ENCODE data around the gene SMR3A.

DNA sequence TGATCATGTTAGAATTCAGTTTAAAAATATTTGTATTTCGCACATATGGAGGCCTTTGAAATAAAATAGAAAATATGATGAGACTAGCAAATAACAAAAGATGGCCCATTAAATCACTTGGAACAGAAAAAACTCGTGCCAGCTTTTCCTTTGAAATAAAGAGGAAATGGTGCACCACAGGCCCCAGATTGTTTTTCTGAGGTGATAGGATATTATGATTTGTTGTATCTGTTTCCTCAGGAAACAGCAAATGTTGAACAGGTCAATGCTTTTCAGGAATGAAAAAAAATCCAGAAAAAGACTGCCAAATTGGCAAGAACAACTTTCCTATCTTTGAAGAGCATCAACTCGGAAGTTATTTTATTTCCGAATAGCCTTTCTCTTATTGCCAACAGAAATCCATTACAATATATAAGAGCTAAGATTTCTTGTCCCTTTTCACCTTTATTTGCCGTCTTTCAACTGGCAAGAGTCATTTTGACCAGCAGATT, 22.2 kb downstream of the SMR3A start, which contains the start of gene SMR3B:
- TF ChIP-seq, protein P1, sequence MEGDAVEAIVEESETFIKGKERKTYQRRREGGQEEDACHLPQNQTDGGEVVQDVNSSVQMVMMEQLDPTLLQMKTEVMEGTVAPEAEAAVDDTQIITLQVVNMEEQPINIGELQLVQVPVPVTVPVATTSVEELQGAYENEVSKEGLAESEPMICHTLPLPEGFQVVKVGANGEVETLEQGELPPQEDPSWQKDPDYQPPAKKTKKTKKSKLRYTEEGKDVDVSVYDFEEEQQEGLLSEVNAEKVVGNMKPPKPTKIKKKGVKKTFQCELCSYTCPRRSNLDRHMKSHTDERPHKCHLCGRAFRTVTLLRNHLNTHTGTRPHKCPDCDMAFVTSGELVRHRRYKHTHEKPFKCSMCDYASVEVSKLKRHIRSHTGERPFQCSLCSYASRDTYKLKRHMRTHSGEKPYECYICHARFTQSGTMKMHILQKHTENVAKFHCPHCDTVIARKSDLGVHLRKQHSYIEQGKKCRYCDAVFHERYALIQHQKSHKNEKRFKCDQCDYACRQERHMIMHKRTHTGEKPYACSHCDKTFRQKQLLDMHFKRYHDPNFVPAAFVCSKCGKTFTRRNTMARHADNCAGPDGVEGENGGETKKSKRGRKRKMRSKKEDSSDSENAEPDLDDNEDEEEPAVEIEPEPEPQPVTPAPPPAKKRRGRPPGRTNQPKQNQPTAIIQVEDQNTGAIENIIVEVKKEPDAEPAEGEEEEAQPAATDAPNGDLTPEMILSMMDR (conservative IDR thresholded peaks at IDR 0.05; ENCODE audit: low read depth, low read length) = no peak
- TF ChIP-seq EZH2 (IDR thresholded peaks at IDR 0.05; ENCODE audit: borderline replicate concordance, low read depth, low read length, poor library complexity, severe bottlenecking) = no peak
